K562 (cell line): ENCODE results near the gene BSDC1. TPM values are rescaled to one million over a fixed set of nuclear protein-coding genes. Genes with fewer than 3 reads are reported as not detected.

ENCODE experiments used
- CHCHD3 ChIP-seq: fragments of 250-450 bp; sonication (Bioruptor Pico); IDR thresholded peaks from 2 replicates; pipeline ENCODE4 v2.1.2; 2022; ENCODE audit warnings: mild to moderate bottlenecking
- FOXA1 ChIP-seq: fragments of 450-650 bp; IDR thresholded peaks from 2 replicates; pipeline ENCODE4 v1.6.1; 2016; ENCODE audit warnings: mild to moderate bottlenecking, borderline replicate concordance
- HLTF ChIP-seq: fragments of 450-650 bp; IDR thresholded peaks from 2 replicates; pipeline ENCODE4 v1.6.1; 2016
- HMGN3 ChIP-seq: IDR thresholded peaks from 2 replicates; pipeline ENCODE4 v1.6.1; 2011; ENCODE audit warnings: borderline replicate concordance, low read depth, mild to moderate bottlenecking, mixed read lengths, low read length; ENCODE audit not compliant: insufficient read length; ENCODE audit errors: extremely low read depth
- HSF4 ChIP-seq: fragments of 250-450 bp; sonication (Bioruptor Pico); IDR thresholded peaks from 2 replicates; pipeline ENCODE4 v2.1.2; 2022; ENCODE audit warnings: mild to moderate bottlenecking, moderate library complexity, borderline replicate concordance
- MAFK ChIP-seq: IDR thresholded peaks from 2 replicates; pipeline ENCODE4 v1.6.1; 2011; ENCODE audit warnings: low read length, improper control_type of control experiment
- MCM3 ChIP-seq: fragments of 450-650 bp; IDR thresholded peaks from 2 replicates; pipeline ENCODE4 v1.6.1; 2016
- NUFIP1 ChIP-seq: fragments of 450-650 bp; IDR thresholded peaks from 2 replicates; pipeline ENCODE4 v1.6.1; 2018; ENCODE audit not compliant: partially characterized antibody
- PML ChIP-seq: IDR thresholded peaks from 2 replicates; pipeline ENCODE4 v1.6.1; 2012; ENCODE audit warnings: low read length, inconsistent platforms
- SNIP1 ChIP-seq: fragments of 450-650 bp; IDR thresholded peaks from 2 replicates; pipeline ENCODE4 v1.7.1; 2017; ENCODE audit warnings: low read depth, mild to moderate bottlenecking
- ZNF165 ChIP-seq: fragments of 250-450 bp; sonication (Bioruptor Pico); IDR thresholded peaks from 2 replicates; pipeline ENCODE4 v1.4.0; 2020; ENCODE audit warnings: borderline replicate concordance
- ZNF75A ChIP-seq: fragments of 450-650 bp; formaldehyde crosslinking; IDR thresholded peaks from 2 replicates; pipeline ENCODE4 v1.4.0; 2020; ENCODE audit warnings: mild to moderate bottlenecking
- ZNF79 ChIP-seq: fragments of 250-450 bp; sonication (Bioruptor Pico); IDR thresholded peaks from 2 replicates; pipeline ENCODE4 v1.4.0; 2020; ENCODE audit warnings: low read depth, mild to moderate bottlenecking, moderate library complexity
- polyA plus RNA-seq, 8 experiments: library from polyadenylated mRNA; depleted of rRNA in 4 of 8; stranded (reverse) in 5 of 8; unstranded in 3 of 8; fragments of >200 nt; fragmentation: Nextera tagmentation in 2 of 8; fragmentation: Illumina TruSeq in 1 of 8; extraction: Ambion mirVana in 2 of 8; extraction: Trizol in 1 of 8; gene quantifications; 2 replicates each; pipeline versions ENCODE4 v1.2.1 to v1.2.3, GENCODE V29; 2011 to 2014; ENCODE audit warnings: inconsistent platforms in 1 of 8, missing spikeins in 1 of 8
- total RNA-seq, 7 experiments: library from RNA; depleted of rRNA in 6 of 7; stranded (reverse); fragments of >200 nt in 6 of 7; fragmentation: Illumina TruSeq in 2 of 7; extraction: Trizol in 2 of 7; gene quantifications; 2 replicates each; pipeline versions ENCODE4 v1.2.1 to v1.2.3, GENCODE V29; 2011 to 2021; ENCODE audit warnings: low replicate concordance in 1 of 7
- TF ChIP-seq, protein P1 (sequence below): fragments of 200-800 bp; sonication (Bioruptor generic); IDR thresholded peaks from 2 replicates; pipeline ENCODE4 v1.6.1; 2017; ENCODE audit warnings: missing genetic modification characterization, missing compliant biosample characterization
- TF ChIP-seq, protein P2 (sequence below): fragments of 450-650 bp; IDR thresholded peaks from 2 replicates; pipeline ENCODE4 v1.6.1; 2016; ENCODE audit warnings: mild to moderate bottlenecking
- TF ChIP-seq, protein P3 (sequence below), 3 experiments: IDR thresholded peaks in 2 of 3; conservative IDR thresholded peaks in 1 of 3; 2 replicates each; pipeline ENCODE4 v1.5.1; 2011 to 2012; ENCODE audit warnings: low read length in 3 of 3, mild to moderate bottlenecking in 3 of 3, control low read depth in 2 of 3, improper control_type of control experiment in 1 of 3, inconsistent platforms in 1 of 3, low read depth in 1 of 3, mixed read lengths in 1 of 3, moderate library complexity in 1 of 3; ENCODE audit not compliant: insufficient read depth in 2 of 3
- TF ChIP-seq, protein P4 (sequence below), 2 experiments: fragments of 450-650 bp in 1 of 2; sonication (generic) in 1 of 2; formaldehyde crosslinking; conservative IDR thresholded peaks; 2 replicates each; pipeline versions ENCODE4 v1.4.0 to v1.8.1; 2020 to 2022; ENCODE audit warnings: mild to moderate bottlenecking in 1 of 2, missing genetic modification reagents in 1 of 2
- TF ChIP-seq, protein P5 (sequence below): fragments of 450-650 bp; formaldehyde crosslinking; IDR thresholded peaks from 2 replicates; pipeline ENCODE4 v1.4.0; 2020; ENCODE audit warnings: mild to moderate bottlenecking, mixed read lengths
- TF ChIP-seq, protein P6 (sequence below): fragments of 250-450 bp; sonication (Bioruptor Pico); IDR thresholded peaks from 2 replicates; pipeline ENCODE4 v1.8.0; 2021; ENCODE audit warnings: moderate library complexity, mild to moderate bottlenecking, inconsistent platforms

The BSDC1 gene
- total and polyA plus RNA-seq, 9 of the 15 experiments (the other 6 are each of a cell fraction or from before 2014, with no cell fraction given), result 10.2 to 96.8 (median 73.1) TPM

DNA sequence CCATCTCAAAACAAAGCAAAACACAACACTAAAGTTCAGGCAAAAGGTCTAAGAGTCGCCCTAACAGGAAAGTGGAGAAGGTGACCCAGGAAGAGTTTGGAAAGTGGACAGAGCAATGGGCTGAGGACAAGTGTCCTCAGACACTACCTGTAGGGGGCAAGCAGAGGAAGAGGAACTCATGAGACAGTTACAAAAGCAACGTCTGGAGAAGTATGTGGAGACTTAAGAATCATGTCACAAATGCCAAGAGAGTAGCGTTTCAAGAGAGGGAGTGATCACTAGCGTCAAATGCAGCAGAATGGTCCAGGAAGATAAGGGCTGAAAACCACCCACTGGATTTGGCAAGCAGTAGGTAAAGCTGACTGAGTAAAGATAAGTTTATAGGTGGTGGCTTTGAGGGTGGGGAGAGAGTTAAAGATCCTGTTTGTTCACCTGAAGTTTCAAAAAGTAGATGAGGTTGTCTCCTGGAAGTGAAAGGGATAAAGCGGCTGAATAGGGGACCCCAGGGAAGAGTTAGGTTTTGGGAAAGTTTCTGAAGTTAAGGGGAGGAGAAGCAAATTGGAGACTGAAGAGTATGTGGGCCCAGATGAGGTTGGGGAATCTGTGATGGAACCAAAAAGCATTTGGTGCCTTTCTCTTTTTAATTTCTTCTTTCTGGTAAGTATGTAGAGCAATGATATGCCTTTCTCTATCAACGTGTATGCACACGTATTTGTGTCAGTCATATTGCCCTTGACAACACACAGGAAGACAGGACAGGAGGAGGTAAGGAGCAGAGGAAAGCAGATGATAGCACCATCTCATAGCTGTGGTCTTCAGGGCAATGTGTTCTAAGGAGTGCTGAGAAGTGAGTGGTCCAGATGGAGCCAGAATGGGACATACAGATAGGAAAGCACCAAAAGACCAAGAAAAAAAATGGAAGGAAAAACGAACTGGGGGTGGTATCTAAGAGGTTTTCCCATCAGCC lies 3.1 kb downstream of the BSDC1 start (continued):
- TF ChIP-seq, protein P1, sequence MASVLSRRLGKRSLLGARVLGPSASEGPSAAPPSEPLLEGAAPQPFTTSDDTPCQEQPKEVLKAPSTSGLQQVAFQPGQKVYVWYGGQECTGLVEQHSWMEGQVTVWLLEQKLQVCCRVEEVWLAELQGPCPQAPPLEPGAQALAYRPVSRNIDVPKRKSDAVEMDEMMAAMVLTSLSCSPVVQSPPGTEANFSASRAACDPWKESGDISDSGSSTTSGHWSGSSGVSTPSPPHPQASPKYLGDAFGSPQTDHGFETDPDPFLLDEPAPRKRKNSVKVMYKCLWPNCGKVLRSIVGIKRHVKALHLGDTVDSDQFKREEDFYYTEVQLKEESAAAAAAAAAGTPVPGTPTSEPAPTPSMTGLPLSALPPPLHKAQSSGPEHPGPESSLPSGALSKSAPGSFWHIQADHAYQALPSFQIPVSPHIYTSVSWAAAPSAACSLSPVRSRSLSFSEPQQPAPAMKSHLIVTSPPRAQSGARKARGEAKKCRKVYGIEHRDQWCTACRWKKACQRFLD (CRISPR knock-in tag), result peak; percentile 50; the same call in 1 of the 2 replicates
- TF ChIP-seq CHCHD3 (CRISPR knock-in tag), result no peak
- no peak for TF ChIP-seq HMGN3
- TF ChIP-seq, protein P2, sequence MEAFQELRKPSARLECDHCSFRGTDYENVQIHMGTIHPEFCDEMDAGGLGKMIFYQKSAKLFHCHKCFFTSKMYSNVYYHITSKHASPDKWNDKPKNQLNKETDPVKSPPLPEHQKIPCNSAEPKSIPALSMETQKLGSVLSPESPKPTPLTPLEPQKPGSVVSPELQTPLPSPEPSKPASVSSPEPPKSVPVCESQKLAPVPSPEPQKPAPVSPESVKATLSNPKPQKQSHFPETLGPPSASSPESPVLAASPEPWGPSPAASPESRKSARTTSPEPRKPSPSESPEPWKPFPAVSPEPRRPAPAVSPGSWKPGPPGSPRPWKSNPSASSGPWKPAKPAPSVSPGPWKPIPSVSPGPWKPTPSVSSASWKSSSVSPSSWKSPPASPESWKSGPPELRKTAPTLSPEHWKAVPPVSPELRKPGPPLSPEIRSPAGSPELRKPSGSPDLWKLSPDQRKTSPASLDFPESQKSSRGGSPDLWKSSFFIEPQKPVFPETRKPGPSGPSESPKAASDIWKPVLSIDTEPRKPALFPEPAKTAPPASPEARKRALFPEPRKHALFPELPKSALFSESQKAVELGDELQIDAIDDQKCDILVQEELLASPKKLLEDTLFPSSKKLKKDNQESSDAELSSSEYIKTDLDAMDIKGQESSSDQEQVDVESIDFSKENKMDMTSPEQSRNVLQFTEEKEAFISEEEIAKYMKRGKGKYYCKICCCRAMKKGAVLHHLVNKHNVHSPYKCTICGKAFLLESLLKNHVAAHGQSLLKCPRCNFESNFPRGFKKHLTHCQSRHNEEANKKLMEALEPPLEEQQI, result peak; percentile 91
- no peak for TF ChIP-seq NUFIP1
- TF ChIP-seq, protein P3, sequence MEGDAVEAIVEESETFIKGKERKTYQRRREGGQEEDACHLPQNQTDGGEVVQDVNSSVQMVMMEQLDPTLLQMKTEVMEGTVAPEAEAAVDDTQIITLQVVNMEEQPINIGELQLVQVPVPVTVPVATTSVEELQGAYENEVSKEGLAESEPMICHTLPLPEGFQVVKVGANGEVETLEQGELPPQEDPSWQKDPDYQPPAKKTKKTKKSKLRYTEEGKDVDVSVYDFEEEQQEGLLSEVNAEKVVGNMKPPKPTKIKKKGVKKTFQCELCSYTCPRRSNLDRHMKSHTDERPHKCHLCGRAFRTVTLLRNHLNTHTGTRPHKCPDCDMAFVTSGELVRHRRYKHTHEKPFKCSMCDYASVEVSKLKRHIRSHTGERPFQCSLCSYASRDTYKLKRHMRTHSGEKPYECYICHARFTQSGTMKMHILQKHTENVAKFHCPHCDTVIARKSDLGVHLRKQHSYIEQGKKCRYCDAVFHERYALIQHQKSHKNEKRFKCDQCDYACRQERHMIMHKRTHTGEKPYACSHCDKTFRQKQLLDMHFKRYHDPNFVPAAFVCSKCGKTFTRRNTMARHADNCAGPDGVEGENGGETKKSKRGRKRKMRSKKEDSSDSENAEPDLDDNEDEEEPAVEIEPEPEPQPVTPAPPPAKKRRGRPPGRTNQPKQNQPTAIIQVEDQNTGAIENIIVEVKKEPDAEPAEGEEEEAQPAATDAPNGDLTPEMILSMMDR (IDR thresholded peaks at IDR 0.05 in 2 of 3, conservative IDR thresholded peaks at IDR 0.05 in 1 of 3; ENCODE audit: insufficient read depth in 2 of 3, low read depth in 1 of 3, low read length in 3 of 3), result peak; percentile 51 to 69 (median 54); a peak in 5 of 6 replicates
- TF ChIP-seq ZNF79 (CRISPR knock-in tag), result no peak
- TF ChIP-seq, protein P4, sequence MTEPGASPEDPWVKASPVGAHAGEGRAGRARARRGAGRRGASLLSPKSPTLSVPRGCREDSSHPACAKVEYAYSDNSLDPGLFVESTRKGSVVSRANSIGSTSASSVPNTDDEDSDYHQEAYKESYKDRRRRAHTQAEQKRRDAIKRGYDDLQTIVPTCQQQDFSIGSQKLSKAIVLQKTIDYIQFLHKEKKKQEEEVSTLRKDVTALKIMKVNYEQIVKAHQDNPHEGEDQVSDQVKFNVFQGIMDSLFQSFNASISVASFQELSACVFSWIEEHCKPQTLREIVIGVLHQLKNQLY (CRISPR knock-in tag; conservative IDR thresholded peaks at IDR 0.05), result no peak
- 0 out of 2 replicates have a peak, but pooled peaks have one; percentile 12 for TF ChIP-seq SNIP1
- TF ChIP-seq FOXA1, result no peak
- no peak for TF ChIP-seq HSF4 (CRISPR knock-in tag)
- no peak for TF ChIP-seq ZNF75A (CRISPR knock-in tag)
- TF ChIP-seq HLTF, result peak; percentile 98
- TF ChIP-seq, protein P5, sequence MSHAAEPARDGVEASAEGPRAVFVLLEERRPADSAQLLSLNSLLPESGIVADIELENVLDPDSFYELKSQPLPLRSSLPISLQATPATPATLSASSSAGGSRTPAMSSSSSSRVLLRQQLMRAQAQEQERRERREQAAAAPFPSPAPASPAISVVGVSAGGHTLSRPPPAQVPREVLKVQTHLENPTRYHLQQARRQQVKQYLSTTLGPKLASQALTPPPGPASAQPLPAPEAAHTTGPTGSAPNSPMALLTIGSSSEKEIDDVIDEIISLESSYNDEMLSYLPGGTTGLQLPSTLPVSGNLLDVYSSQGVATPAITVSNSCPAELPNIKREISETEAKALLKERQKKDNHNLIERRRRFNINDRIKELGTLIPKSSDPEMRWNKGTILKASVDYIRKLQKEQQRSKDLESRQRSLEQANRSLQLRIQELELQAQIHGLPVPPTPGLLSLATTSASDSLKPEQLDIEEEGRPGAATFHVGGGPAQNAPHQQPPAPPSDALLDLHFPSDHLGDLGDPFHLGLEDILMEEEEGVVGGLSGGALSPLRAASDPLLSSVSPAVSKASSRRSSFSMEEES (CRISPR knock-in tag), result no peak
- no peak for TF ChIP-seq MAFK
- no peak for TF ChIP-seq ZNF165 (CRISPR knock-in tag)
- TF ChIP-seq, protein P6, sequence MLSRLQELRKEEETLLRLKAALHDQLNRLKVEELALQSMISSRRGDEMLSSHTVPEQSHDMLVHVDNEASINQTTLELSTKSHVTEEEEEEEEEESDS (CRISPR knock-in tag), result no peak
- peak; percentile 98 for TF ChIP-seq PML
- no peak for TF ChIP-seq MCM3
